Fibroblast of lung (primary cell): ENCODE data around the gene BTBD2.

Source experiments
- CTCF ChIP-seq, 2 donors: IDR thresholded peaks in 1 of 2; conservative IDR thresholded peaks in 1 of 2; 1 replicate in 1 of 2; 2 replicates in 1 of 2; pipeline ENCODE4 v1.5.1; 2011 to 2012; ENCODE audit warnings: low read length in 2 of 2, control low read depth in 1 of 2, inconsistent platforms in 1 of 2, low read depth in 1 of 2, mild to moderate bottlenecking in 1 of 2
- EZH2 ChIP-seq: IDR thresholded peaks from 2 replicates; pipeline ENCODE4 v1.5.1; 2012; ENCODE audit warnings: low read length, control low read depth, mild to moderate bottlenecking; ENCODE audit errors: missing control alignments

- TF ChIP-seq CTCF (conservative IDR thresholded peaks at IDR 0.05 in 1 of 2, IDR thresholded peaks at IDR 0.05 in 1 of 2; ENCODE audit: low read depth in 1 of 2, low read length in 2 of 2) (no peak), EZH2 (no peak)
Measured at GRCh38 chr19:2026770-2027169, 11.3 kb upstream of the BTBD2 start.
